Hypothalamus (tissue), 51 donors: ENCODE data around the gene MIPEP.
A peak's percentile ranks its signal among the peaks of the same experiment; 100 is the strongest.
"Not testable (repeated sequence)": the region's sequence is repeated elsewhere in the genome, so short reads cannot be mapped to it uniquely, and the experiment has no call there.

Source experiments
- DNase-seq, 51 donors: peaks; one replicate each; lab custom pipeline; 2025; lab: John Stamatoyannopoulos, UW

MIPEP gene

DNA sequence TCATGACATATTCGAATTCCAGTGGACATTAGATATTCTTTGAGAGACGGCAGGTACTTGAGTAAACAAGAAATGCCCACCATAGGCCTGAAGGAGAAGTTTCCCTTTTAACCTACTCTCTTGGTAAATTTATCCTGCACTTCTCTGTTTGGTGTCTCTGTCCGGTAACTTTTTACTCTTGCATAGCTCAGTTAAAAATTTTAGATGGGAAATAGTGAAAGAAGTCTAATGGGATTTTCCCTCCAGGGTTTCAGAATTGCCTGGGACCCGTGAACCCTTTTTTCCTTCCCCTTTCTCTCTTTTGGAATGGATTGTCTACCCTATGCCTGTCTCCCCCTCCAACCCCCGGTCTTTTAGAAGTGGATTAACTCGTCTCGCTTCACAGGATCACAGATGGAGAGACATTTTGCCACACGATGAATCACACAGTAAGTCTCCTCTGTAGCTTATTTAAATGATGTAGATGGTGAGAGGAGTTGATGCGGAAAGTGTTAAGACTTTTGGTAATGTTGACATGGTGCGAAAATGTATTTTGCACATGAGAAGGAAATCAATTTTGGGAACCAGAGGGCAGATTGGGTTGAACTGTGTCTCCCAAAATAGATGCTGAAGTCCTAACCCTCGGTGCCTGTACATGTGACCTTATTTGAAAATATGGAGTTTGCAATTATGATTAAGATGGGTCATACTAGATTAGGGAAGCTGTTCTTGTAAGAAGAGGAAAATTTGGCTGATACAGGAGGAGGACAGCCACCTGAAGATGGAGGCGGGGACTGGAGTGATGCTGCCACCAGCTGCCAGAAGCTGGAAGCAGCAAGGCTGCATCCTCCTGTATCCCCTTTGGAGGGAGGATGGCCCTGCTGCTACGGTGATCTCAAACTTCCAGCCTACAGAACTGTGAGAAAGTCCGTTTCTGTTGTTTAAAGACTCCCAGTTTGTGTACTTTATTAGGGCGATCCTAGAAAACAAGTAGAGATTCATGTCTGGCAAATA lies 711 bp upstream of the MIPEP start:
- DNase-seq = peak in 3 of 51 donors; percentile 43 to 68 (median 54)

DNA sequence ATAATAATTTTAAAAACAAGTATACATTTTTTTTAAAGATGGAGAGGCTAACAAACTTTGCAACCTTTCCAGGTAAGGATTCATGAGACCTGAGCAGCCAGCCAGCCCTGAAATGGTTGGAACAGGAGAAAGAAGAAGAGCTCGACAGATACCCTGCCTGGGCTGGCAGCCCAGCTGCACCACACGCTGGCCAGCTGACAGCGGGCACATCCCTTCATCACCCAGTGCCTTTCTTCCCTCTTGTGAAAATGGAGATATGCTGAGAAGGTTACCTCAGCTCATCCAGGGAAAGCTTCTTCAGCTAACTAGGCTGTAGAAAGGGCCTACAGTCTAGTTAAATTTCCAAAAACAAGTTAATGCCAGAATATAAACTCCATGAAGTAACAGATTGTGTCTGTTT lies 4.8 kb downstream of the MIPEP start:
- DNase-seq = peak in 5 of 51 donors; percentile 13 to 41 (median 21)

DNA sequence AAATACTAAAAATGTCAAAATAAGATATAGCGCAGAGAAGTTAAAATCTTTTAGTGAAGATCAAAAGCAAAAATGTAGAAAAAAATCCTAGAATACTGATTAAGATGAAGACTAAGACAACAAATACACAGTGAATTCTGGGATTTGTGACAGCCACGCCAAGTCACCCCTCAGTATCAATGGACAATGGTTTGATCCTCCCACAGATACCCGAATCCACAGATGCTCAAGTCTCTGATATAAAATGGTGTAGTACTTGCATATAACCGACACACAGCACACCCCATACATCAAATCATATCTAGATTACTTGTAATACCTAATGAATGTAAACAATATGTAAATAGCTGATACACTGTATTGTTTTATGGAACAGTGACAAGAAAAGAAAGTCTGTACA lies 5.9 kb downstream of the MIPEP start:
- DNase-seq = peak in 1 of 51 donors; percentile 5

DNA sequence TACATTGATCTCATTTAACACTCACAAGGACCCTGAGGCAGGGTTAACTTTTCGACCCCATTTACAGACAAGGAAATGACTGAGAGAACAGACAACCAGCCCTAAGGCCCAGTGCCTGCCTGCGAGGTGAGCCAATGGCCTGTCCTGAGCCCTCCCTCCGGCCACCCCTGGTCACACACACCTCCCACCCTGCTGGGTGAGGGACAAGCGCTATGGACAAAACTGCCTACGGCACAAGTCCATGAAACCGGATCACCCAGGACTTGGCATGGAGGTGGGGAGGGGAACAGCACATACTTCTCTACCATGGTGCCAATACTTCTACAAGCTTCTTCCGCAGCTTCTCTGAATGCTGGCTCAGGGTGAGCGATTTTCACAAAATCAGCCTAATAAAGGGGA lies 7.8 kb downstream of the MIPEP start:
- not testable (repeated sequence) for DNase-seq

DNA sequence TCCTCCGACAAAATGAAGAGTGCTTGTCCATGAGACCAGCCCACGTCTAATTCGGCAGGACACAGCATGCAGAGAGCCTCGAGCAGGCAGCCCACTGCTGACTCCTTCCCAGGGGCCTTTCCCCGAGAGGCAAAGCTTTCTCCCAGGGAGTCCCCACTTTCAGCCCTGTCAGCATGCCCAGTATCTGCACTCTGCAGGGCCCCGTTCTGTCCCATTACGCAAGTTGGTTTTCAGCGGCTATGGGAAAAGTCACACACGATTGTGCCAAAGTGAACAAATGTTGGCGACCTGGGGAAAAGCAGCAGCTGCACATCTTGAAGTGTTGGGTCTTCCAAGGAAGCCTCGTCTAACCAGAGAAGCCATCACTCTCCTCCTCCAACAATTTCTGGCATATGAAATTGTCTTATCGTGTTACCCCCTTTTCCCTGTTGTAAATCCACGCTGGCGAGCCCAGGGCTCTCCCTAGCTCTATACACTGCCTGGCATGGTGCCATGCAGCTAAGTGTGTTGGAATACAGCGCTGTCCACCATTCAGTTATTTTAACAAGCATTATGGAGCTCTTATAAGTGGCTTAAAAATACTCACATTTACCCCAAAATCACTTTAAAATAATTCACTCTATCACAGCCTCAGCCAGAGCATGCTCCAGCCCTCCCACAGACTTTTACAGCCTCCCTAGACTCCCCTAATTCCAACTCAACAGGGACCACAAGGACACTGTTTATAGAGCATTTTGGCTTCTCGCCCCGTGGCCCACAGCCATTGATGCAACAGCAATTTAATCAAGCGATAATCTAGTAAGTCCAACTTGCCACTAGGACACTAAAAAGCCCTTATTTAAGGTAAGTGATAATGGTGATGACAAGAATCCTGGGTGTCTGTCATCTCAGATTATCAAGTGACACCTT lies 8.5 kb downstream of the MIPEP start:
- DNase-seq = not testable (repeated sequence)

DNA sequence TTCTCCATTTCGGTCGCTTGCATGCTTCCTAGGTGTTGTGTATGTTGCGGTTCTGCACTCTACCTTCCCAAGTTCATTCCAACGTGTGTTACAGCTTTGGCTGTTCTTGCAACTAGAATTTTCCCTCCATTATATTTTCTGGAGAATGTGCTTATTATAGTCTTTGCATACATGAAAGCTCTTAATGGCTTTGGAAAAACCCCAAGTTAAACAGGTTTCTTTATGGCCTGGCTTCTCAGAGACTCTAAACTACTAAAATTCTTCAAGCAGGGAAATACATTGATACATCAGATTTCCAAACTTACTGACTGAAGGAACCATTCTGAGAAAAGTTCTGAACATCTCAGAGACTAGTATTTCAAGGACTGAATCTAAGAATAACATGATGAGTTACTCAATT lies 11.9 kb downstream of the MIPEP start:
- no peak for DNase-seq

DNA sequence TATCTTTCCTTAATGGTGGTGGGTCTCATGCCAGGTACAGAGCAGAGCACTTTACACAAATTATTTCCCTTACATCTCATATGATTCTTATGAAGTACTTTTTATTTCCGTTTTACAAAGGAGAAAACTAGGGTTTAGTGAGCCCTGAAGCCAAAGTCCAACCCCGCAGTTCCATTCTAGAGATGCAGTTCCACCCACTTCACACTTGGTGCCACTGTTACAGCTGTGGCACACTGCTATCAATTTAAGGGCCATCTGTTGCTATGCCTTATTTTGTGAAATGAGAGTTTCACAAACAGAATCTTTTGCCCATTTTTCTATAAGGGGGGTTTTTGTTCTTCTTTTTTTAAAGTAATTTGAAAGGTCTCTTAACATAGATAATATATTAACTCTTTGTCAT lies 12.9 kb downstream of the MIPEP start:
- peak in 7 of 51 donors; percentile 10 to 29 (median 22) for DNase-seq

DNA sequence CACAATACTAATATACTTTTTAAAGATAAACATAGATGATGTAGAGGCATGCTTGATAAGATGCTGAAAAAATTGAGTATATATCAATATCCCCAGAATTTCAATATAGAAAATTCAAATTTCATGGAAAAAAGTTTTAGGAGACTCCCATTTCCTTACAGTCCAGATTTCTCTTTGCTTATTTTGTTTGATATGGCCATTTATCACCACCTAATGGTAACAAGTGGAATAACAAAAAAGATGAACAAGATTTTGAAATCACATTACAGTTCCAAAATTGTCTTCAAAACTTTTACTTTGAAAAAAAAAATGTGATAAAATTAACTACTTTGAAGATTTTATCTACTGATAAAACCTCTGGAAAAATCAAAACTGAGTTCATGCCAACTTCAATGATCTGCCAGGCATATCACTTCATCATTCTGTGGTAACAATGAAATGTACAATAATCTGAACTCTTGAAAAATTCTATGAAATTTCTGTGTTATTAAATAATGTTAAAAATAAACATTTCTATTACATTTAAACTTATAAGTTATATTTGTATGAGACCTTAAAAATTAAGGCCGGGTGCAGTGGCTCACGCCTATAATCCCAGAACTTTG lies 17.5 kb downstream of the MIPEP start:
- DNase-seq = no peak

DNA sequence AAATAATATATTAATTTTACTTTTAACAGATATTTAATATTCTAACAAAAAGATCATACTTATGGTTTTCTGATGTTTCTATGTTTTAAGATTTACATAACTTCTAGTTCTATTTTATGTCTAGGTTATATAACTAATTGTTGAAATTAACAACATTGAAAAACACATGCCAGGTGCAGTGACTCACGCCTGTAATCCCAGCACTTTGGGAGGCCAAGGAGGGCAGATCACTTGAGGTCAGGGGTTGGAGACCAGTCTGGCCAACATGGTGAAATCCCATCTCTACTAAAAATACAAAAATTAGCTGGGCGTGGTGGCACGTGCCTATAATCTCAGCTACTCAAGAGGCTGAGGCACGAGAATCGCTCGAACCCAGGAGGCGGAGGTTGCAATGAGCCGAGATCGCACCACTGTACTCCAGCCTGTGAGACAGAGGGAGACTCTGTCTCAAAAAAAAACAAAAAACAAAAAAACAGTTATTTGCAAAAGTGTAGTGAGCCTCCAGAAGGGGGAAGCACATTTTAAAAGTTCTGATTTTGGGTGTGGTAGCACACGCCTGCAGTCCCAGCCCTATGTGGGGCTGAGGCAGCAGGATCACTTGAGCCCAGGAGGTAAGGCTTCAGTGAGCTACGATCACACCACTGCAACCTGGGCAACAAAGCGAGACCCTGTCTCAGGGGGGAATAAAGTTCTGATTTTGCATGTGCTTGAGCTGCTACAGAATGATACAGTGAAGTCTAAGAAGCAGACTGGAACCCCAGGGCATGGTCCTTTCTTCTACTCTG lies 18.7 kb downstream of the MIPEP start:
- DNase-seq = no peak

DNA sequence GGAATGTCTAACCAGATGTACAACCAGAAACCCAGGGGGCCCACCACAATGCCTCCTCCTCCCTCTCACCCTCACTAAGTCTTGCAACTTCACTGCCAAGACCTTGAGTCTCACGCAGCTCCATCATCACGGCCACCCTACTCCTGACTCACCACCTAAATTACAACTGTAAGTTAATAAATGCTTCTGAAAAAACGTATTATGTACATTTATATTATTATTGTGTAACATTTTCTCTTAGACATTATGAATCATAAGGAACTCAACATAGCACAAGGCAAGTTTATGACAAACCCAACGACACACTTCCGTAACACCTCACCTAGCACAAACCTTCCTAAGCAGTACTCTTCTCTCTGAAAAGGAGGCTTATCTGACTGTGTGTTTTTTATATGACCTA lies 20.7 kb downstream of the MIPEP start:
- no peak for DNase-seq

DNA sequence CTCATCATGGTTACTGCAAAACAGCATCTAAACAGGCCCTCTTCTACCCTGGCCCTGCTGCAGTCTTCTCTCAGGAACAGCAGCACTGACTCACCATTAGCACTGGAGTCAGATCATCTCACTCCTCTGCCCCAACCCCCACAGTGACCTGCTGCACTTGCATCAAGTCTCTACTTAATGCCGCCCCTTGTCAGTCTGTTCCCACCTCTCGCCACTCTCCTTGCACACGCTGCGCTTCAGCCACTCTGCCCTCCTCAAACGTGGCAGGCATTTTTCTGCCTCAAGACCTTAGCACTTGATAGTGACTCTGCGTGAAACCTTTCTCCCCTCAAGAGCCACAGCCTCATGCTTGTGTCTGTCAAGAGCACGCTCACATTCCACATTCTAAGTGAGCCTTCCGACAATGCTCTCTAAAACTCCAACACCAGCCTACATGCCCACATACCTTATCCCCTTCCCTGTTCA lies 22.1 kb downstream of the MIPEP start:
- no peak for DNase-seq

DNA sequence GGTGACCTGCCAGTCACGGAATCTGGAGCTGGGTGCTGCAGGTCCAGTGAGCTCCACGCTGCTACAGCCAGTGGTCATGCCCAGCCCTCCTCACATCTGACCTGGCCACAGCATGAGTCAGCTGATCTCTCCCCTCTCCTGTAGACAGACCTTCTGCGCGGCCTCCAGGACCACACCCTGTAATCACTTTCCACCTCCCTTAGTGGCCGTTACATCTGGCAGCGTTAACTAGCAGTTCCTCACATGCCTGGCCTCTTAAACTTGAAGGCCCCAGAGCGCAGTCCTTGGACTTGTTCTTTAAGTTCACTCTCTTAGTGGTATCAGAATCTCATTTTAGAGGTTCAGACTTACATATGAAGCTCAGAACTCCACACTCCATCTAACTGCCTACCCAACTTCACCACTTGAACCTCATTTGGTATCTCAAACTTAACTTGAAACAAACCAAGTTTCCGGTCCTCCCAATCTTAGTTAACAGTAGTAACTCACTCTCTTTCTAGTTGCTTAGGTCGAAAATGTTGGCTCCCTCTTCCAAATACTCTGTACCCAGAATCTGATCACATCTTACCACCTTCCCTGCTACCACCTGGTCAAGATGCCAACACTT lies 22.7 kb downstream of the MIPEP start:
- DNase-seq = no peak

DNA sequence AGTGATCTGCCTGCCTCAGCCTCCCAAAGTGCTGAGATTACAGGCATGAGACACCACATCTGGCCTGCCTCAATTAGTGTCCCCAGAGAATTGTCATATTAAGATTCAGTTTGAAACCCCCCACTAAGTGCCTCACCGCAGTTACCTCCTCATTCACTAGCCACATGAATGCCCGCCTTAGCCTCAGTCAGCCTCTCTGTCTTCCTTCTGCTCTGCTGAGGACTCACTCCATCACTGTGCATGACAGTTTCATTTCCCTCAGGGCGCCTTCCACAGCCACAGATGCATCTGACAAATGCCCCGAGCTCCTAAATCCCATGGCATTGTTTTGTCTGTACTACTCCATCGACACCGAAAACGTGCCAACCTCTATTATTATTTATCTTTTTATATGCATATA lies 23.3 kb downstream of the MIPEP start:
- DNase-seq = no peak

DNA sequence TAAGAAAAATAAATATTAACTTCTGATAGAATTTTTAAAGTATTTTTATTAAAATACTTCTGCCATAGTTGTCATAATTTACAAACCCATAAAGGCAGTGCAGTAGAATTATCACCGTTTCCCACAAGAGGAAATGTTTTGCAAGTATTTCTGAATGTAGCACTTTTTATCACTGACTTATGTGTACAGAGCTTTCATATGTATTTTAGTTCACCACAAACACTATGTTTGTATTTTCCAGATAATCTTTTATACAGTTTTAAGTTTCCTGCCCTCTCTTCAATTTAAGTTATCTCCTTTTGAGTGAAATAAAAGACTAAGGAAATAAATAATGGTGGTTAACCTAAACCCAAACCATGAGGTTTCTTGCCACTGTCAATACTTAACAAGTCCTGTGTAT lies 24.2 kb downstream of the MIPEP start:
- DNase-seq = no peak

DNA sequence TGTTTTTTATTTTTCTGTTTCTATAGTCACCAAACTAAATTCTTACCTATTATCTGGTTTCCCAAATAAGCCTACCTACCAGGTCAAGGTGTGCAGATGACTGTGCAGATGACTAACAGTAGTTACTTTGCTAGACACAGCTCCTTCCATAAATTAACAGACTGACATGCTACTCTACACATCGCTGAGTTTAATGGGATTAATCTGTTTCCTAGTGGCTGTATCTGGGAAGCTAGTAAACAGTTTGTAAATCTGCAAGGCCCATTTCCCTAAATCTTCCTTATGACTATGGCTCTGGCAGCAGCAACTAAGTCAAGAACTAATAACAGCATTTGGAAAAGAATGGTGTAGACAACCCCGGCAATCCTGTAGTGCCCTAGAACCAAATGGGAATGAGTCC lies 27.9 kb downstream of the MIPEP start:
- DNase-seq = no peak

DNA sequence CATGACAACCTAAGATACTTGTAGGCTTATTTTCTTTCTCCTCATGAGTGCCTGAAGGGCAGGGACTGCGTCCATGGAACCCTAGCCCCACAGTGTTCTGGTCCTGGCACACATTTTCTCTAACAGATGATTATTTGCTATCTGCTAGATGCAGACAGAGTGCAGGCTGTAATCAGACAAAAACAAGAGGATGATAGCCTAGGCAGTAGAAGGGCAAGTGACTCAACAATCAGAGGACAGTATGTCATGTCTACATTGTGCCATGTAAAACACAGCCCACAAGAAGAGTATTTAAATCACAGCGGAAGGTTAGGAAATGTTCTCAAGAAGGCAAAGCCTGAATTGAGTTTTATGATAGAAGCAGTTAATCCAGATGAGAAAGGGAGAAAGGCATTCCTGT lies 29.3 kb downstream of the MIPEP start:
- DNase-seq = no peak

DNA sequence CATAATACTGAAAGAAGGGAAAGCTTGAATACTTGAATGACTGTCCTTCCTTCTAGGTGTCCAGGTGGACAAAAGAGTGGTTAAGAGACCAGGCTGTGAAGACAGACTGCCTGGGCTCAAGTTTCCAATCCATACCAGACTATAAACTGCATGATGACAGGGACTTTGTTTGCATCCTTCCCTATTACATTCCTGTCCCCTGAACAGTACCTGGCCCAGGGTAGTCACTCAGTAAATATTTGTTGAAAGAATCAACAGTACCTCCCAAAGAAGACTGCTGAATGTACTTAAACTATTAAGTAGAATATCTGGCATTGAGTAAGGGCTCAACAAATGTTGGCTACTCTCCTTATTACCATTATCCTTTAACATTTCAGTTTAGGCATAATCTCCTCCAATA lies 29.7 kb downstream of the MIPEP start:
- no peak for DNase-seq

DNA sequence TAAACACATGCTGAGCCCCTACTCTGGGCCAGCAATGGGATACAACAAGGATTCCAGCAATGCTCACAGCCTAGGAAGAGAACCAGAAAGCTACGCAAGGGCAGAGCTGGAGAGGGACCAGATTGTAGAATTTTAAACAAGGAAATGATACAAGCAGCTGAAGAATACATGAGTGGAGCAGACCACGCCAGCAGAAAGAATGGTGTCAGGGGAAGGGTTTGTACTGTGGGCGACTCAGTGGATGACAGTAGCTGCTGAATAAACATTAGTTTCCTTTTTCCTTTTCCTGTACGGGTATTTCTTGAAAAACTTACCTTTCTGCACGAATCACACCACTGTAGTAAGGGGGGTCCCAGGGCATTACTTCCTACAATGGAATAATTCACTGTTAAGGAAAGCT lies 30.7 kb downstream of the MIPEP start:
- DNase-seq = no peak

DNA sequence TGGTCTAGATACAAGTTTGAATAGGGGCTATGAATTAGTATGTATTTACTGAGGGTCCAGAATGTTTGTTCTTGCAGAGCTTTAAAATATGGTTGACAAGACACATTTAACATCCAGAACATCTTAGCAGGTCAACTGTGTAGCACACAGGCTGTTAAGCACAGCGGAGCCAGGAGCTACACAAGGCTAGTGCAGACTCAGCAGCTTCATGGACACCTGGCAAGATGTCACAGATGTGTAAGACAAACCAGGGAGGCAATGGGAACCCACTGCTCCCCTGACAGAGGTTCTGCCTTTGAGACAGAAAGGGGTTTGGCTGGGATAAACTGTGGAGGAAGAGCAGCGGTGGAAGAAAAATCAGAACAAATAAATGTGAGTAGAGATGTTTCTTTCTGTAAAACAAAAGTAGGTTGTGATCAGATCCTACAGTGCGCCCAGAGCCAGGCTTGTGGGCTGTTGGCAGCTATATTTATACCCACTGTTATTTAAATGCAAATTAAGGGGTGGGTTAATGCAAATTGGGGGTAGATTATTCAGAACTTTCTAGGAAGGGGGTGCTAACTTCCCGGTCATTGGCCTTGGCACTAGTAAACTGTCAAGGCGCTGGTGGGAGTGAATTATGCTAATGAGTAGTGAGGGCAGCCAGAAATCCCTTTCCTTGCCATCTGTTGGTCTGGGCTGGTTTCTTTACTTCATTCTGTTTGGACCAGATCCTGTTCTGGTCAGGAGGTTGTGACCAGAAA lies 33.0 kb downstream of the MIPEP start:
- DNase-seq = peak in 13 of 51 donors; percentile 6 to 54 (median 19)
